ENCODE results near the gene LRIT2. TPM values are rescaled to one million over a fixed set of nuclear protein-coding genes. Genes with fewer than 3 reads are reported as not detected.

Gene LRIT2, protein sequence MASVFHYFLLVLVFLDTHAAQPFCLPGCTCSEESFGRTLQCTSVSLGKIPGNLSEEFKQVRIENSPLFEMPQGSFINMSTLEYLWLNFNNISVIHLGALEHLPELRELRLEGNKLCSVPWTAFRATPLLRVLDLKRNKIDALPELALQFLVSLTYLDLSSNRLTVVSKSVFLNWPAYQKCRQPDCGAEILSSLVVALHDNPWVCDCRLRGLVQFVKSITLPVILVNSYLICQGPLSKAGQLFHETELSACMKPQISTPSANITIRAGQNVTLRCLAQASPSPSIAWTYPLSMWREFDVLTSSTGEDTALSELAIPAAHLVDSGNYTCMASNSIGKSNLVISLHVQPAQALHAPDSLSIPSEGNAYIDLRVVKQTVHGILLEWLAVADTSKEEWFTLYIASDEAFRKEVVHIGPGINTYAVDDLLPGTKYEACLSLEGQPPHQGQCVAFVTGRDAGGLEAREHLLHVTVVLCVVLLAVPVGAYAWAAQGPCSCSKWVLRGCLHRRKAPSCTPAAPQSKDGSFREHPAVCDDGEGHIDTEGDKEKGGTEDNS
- total RNA-seq, result not detected
- not detected for polyA plus RNA-seq
- total RNA-seq, result not detected

GRCh38 chr10:84225427-84226173 is at the start of gene LRIT2:
TSS of gene LRIT2 (minus strand) at chr10:84225544. CDS start at chr10:84225520, 24 bp downstream.
- no peak within 1 kb of the TSS for H3K4me3 Mint-ChIP-seq
- no peak within 1 kb of the TSS for H3K4me3 ChIP-seq (ENCODE audit: low read length)
- H3K27ac Mint-ChIP-seq, result no peak within 1 kb of the TSS
- H3K4me1 Mint-ChIP-seq, result no peaks in the 10 kb centered on the region
- H3K36me3 ChIP-seq (ENCODE audit: control insufficient read depth in 2 of 3, insufficient read depth in 3 of 3, low read length in 3 of 3), result no peaks in the 10 kb centered on the region
- H3K27ac ChIP-seq (ENCODE audit: low read depth, low read length), result no peak within 1 kb of the TSS
- no peaks in the 10 kb centered on the region for H3K9me3 ChIP-seq (ENCODE audit: control insufficient read depth in 2 of 3, low read length in 3 of 3)
- no peak for DNase-seq
- peaks cover 8 to 42% (median 27%) of the 10 kb centered on the region in 5 donors for H3K27me3 Mint-ChIP-seq
- H3K36me3 Mint-ChIP-seq, result no peaks in the 10 kb centered on the region
- no peak for ATAC-seq
- peaks cover 0 to 2% (median 0%) of the 10 kb centered on the region in 11 donors for H3K9me3 Mint-ChIP-seq
- ChIA-PET POLR2A (no interaction called here), CTCF (no interaction called here)
- intact Hi-C loops (cut with micrococcal nuclease), result no loop called here
- peaks cover 0 to 2% of the 10 kb centered on the region in 2 donors for H3K27me3 ChIP-seq (ENCODE audit: control insufficient read depth in 2 of 2, insufficient read depth in 2 of 2, low read length in 2 of 2)
- no peaks in the 10 kb centered on the region for H3K4me1 ChIP-seq (ENCODE audit: control insufficient read depth in 2 of 2, insufficient read depth in 2 of 2, low read length in 2 of 2)

GRCh38 chr10:84270708-84271107 is 45.4 kb upstream of the LRIT2 start:
- POLR2A ChIA-PET, result no interaction called here
- no peak overlapping the region for H3K27ac ChIP-seq (ENCODE audit: low read depth, low read length)
- DNase-seq, result no peak
- intact Hi-C loops (cut with micrococcal nuclease), result no loop called here
- H3K27ac Mint-ChIP-seq, result no peak overlapping the region
- CTCF ChIA-PET, result no interaction called here
- H3K9me3 Mint-ChIP-seq, result no peaks in the 10 kb centered on the region
- H3K4me3 Mint-ChIP-seq, result no peak overlapping the region
- H3K27me3 Mint-ChIP-seq, result peaks cover 0 to 14% (median 3%) of the 10 kb centered on the region in 5 donors
- H3K36me3 Mint-ChIP-seq, result no peaks in the 10 kb centered on the region
- peaks cover 0 to 3% of the 10 kb centered on the region in 2 donors for H3K27me3 ChIP-seq (ENCODE audit: control insufficient read depth in 2 of 2, insufficient read depth in 2 of 2, low read length in 2 of 2)
- no peak for ATAC-seq
- no peak overlapping the region for H3K4me3 ChIP-seq (ENCODE audit: low read length)
- peaks cover 4 to 15% (median 9%) of the 10 kb centered on the region in 7 donors for H3K4me1 Mint-ChIP-seq
- H3K36me3 ChIP-seq (ENCODE audit: control insufficient read depth in 2 of 3, insufficient read depth in 3 of 3, low read length in 3 of 3), result no peaks in the 10 kb centered on the region
- no peaks in the 10 kb centered on the region for H3K9me3 ChIP-seq (ENCODE audit: control insufficient read depth in 2 of 3, low read length in 3 of 3)
- H3K4me1 ChIP-seq (ENCODE audit: control insufficient read depth in 2 of 2, insufficient read depth in 2 of 2, low read length in 2 of 2), result no peaks in the 10 kb centered on the region

GRCh38 chr10:84269773-84270172 is 44.4 kb upstream of the LRIT2 start:
- Histone ChIP-seq H3K27me3 (ENCODE audit: control insufficient read depth in 2 of 2, insufficient read depth in 2 of 2, low read length in 2 of 2) (peaks cover 0 to 3% of the 10 kb centered on the region in 2 donors), H3K4me3 (ENCODE audit: low read length) (no peak overlapping the region), H3K27ac (ENCODE audit: low read depth, low read length) (no peak overlapping the region), H3K36me3 (ENCODE audit: control insufficient read depth in 2 of 3, insufficient read depth in 3 of 3, low read length in 3 of 3) (no peaks in the 10 kb centered on the region), H3K9me3 (ENCODE audit: control insufficient read depth in 2 of 3, low read length in 3 of 3) (no peaks in the 10 kb centered on the region), H3K4me1 (ENCODE audit: control insufficient read depth in 2 of 2, insufficient read depth in 2 of 2, low read length in 2 of 2) (peaks cover 0 to under 1% of the 10 kb centered on the region in 2 donors)
- Mint-ChIP-seq H3K27me3 (peaks cover 0 to 14% (median 4%) of the 10 kb centered on the region in 5 donors), H3K36me3 (no peaks in the 10 kb centered on the region), H3K4me1 (peaks cover 4 to 16% (median 9%) of the 10 kb centered on the region in 7 donors), H3K27ac (no peak overlapping the region), H3K4me3 (no peak overlapping the region), H3K9me3 (no peaks in the 10 kb centered on the region)
- ATAC-seq (no peak), DNase-seq (no peak)
- ChIA-PET CTCF (interaction anchor here (0.9 to 1.4 kb wide), 2 partner anchors 9 to 267 kb away, joined by 4 to 5 read pairs; no protein-coding TSS in a partner anchor), POLR2A (no interaction called here)
- intact Hi-C loops (cut with micrococcal nuclease), result loop anchor here in 1 of 2 donors (5.0 kb wide), 1 partner anchor 163 kb away; no protein-coding TSS in a partner anchor

DNA sequence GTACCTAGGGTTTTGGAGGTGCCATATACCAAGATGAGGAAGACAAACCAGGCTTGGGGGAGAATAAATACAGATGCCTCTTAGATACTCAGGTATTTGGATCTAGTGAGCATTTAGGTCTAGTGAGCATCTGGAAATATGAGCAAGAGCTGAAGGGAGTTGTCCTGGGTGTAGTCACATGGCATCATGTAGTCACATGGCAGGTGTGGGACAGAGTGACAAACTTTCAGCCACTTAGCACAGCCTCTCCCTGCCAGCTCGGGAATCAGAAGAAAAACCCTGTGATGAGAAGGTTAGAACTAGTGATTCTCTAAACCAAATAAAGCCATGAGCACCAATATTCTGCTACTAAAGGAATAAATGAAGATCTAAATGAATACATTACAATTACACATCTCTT is 43.8 kb upstream of the LRIT2 start:
- peaks cover 5 to 16% (median 9%) of the 10 kb centered on the region in 5 donors for H3K27me3 Mint-ChIP-seq
- no peak overlapping the region for H3K27ac Mint-ChIP-seq
- H3K36me3 ChIP-seq (ENCODE audit: control insufficient read depth in 2 of 3, insufficient read depth in 3 of 3, low read length in 3 of 3), result no peaks in the 10 kb centered on the region
- no peaks in the 10 kb centered on the region for H3K9me3 Mint-ChIP-seq
- ATAC-seq, result no peak
- no peak overlapping the region for H3K4me3 Mint-ChIP-seq
- ChIA-PET POLR2A (no interaction called here), CTCF (interaction anchor here (0.6 to 1.4 kb wide), 2 partner anchors 23 to 268 kb away, joined by 3 to 5 read pairs; no protein-coding TSS in a partner anchor)
- intact Hi-C loops (cut with micrococcal nuclease), result loop anchor here in 1 of 2 donors (5.0 kb wide), 1 partner anchor 163 kb away; no protein-coding TSS in a partner anchor
- peaks cover 0 to 3% of the 10 kb centered on the region in 2 donors for H3K27me3 ChIP-seq (ENCODE audit: control insufficient read depth in 2 of 2, insufficient read depth in 2 of 2, low read length in 2 of 2)
- H3K4me1 Mint-ChIP-seq, result peaks cover 4 to 20% (median 13%) of the 10 kb centered on the region in 7 donors
- peaks cover 0 to 3% of the 10 kb centered on the region in 2 donors for H3K4me1 ChIP-seq (ENCODE audit: control insufficient read depth in 2 of 2, insufficient read depth in 2 of 2, low read length in 2 of 2)
- no peaks in the 10 kb centered on the region for H3K9me3 ChIP-seq (ENCODE audit: control insufficient read depth in 2 of 3, low read length in 3 of 3)
- DNase-seq, result no peak
- no peaks in the 10 kb centered on the region for H3K36me3 Mint-ChIP-seq
- H3K4me3 ChIP-seq (ENCODE audit: low read length), result no peak overlapping the region
- H3K27ac ChIP-seq (ENCODE audit: low read depth, low read length), result no peak overlapping the region

DNA sequence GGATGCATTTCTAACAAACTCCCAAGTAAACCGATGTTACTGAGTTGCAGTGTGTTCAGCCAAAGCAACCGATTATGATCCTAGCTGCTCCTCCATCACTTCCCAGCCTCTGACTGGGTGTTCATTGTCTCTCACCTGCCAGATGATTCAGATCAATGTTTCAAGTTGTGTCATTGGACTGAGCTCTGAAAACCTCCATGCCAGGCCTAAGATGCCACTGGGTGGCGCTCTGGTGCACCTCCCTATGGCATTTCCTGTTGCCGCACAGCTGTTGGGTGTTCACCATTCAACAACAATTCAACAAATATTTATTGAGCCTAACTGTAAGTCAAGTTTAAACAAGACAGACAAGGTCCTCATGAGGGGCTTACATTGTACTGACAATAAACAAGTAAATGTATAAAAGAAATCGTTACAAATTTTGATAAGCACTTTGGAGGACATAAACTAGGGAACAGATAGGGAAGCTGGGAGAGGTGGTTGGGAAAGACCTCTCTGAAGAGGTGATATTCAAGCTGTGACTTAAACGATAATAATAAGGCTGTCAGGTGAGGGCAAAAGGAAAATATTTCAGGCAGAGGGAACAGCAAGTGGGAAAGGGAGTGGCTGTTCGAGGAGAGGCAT is 42.3 kb upstream of the LRIT2 start:
- no peaks in the 10 kb centered on the region for H3K36me3 ChIP-seq (ENCODE audit: control insufficient read depth in 2 of 3, insufficient read depth in 3 of 3, low read length in 3 of 3)
- Mint-ChIP-seq H3K27ac (peak overlapping the region in 2 of 9 donors; percentile 9 to 19), H3K4me3 (no peak overlapping the region), H3K4me1 (peaks cover 4 to 20% (median 13%) of the 10 kb centered on the region in 7 donors), H3K36me3 (no peaks in the 10 kb centered on the region), H3K9me3 (no peaks in the 10 kb centered on the region), H3K27me3 (peaks cover 5 to 23% (median 19%) of the 10 kb centered on the region in 5 donors)
- ChIA-PET POLR2A (no interaction called here), CTCF (interaction anchor here (0.6 to 9.0 kb wide), 4 partner anchors 11 to 270 kb away, joined by 3 to 129 read pairs (median 4); no protein-coding TSS in a partner anchor)
- no peak overlapping the region for H3K27ac ChIP-seq (ENCODE audit: low read depth, low read length)
- peak; percentile 18 to 72 (median 44) for DNase-seq
- H3K27me3 ChIP-seq (ENCODE audit: control insufficient read depth in 2 of 2, insufficient read depth in 2 of 2, low read length in 2 of 2), result no peaks in the 10 kb centered on the region
- H3K4me3 ChIP-seq (ENCODE audit: low read length), result no peak overlapping the region
- peak; percentile 76 for ATAC-seq
- peaks cover 0 to 3% of the 10 kb centered on the region in 2 donors for H3K4me1 ChIP-seq (ENCODE audit: control insufficient read depth in 2 of 2, insufficient read depth in 2 of 2, low read length in 2 of 2)
- intact Hi-C loops (cut with micrococcal nuclease), result loop anchor here in 1 of 2 donors (1.0 to 5.0 kb wide), 2 partner anchors 62 to 165 kb away; no protein-coding TSS in a partner anchor
- no peaks in the 10 kb centered on the region for H3K9me3 ChIP-seq (ENCODE audit: control insufficient read depth in 2 of 3, low read length in 3 of 3)

DNA sequence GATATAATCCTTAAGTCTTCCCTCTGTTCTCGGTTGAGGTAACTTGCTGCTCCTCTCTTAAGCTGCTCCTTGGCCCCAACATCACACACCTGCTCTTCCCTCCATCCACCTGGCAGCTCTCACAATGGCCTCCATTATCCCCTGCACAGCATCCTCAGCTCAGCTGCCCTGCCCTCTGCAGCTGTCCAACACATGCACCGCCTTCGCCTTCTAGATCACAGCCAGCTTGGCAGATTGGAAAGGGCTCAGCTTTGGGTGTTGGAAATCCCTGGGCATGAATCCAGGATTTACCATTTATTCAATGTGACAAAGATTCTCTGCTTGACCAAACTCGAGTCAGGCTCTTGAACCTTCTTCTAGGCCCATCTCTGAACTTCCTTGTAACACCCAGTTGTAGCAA is 40.1 kb upstream of the LRIT2 start:
- peaks cover 0 to 3% of the 10 kb centered on the region in 2 donors for H3K4me1 ChIP-seq (ENCODE audit: control insufficient read depth in 2 of 2, insufficient read depth in 2 of 2, low read length in 2 of 2)
- Mint-ChIP-seq H3K4me1 (peaks cover 0 to 16% (median 8%) of the 10 kb centered on the region in 7 donors), H3K4me3 (no peak overlapping the region), H3K36me3 (no peaks in the 10 kb centered on the region), H3K9me3 (no peaks in the 10 kb centered on the region), H3K27ac (peak overlapping the region in 1 of 9 donors; percentile 37), H3K27me3 (peaks cover 10 to 34% (median 23%) of the 10 kb centered on the region in 5 donors)
- DNase-seq (no peak), ATAC-seq (no peak)
- no peak overlapping the region for H3K4me3 ChIP-seq (ENCODE audit: low read length)
- CTCF ChIA-PET, result interaction anchor here (1.4 to 9.0 kb wide), 3 partner anchors 85 to 272 kb away, joined by 5 to 129 read pairs (median 5); no protein-coding TSS in a partner anchor
- no peak overlapping the region for H3K27ac ChIP-seq (ENCODE audit: low read depth, low read length)
- POLR2A ChIA-PET, result no interaction called here
- H3K27me3 ChIP-seq (ENCODE audit: control insufficient read depth in 2 of 2, insufficient read depth in 2 of 2, low read length in 2 of 2), result no peaks in the 10 kb centered on the region
- intact Hi-C loops (cut with micrococcal nuclease), result loop anchor here in 1 of 2 donors (2.0 to 5.0 kb wide), 3 partner anchors 87 to 451 kb away; no protein-coding TSS in a partner anchor
- H3K9me3 ChIP-seq (ENCODE audit: control insufficient read depth in 2 of 3, low read length in 3 of 3), result no peaks in the 10 kb centered on the region
- H3K36me3 ChIP-seq (ENCODE audit: control insufficient read depth in 2 of 3, insufficient read depth in 3 of 3, low read length in 3 of 3), result no peaks in the 10 kb centered on the region

Measured in naive thymus-derived CD4-positive, alpha-beta T cell (primary cell).